Measurements from ENCODE around the gene SRC. TPM values are rescaled to one million over a fixed set of nuclear protein-coding genes. Genes with fewer than 3 reads are reported as not detected.
"Not testable (repeated sequence)": the region's sequence is repeated elsewhere in the genome, so short reads cannot be mapped to it uniquely, and the experiment has no call there.

SRC gene
- total and polyA plus RNA-seq, 2 experiments from 2014 or later: 26.2 to 34.3 TPM

GRCh38 chr20:37337208-37337991 lies 8.5 kb upstream of the SRC start:
- TF ChIP-seq, protein P1, sequence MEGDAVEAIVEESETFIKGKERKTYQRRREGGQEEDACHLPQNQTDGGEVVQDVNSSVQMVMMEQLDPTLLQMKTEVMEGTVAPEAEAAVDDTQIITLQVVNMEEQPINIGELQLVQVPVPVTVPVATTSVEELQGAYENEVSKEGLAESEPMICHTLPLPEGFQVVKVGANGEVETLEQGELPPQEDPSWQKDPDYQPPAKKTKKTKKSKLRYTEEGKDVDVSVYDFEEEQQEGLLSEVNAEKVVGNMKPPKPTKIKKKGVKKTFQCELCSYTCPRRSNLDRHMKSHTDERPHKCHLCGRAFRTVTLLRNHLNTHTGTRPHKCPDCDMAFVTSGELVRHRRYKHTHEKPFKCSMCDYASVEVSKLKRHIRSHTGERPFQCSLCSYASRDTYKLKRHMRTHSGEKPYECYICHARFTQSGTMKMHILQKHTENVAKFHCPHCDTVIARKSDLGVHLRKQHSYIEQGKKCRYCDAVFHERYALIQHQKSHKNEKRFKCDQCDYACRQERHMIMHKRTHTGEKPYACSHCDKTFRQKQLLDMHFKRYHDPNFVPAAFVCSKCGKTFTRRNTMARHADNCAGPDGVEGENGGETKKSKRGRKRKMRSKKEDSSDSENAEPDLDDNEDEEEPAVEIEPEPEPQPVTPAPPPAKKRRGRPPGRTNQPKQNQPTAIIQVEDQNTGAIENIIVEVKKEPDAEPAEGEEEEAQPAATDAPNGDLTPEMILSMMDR (IDR thresholded peaks at IDR 0.05; ENCODE audit: low read depth, low read length): no peak
- Histone ChIP-seq H3K36me3 (no peaks in the 10 kb centered on the region), H3K27ac (no peak overlapping the region), H3K4me1 (ENCODE audit: low read depth) (peaks cover 6% of the 10 kb centered on the region), H3K4me3 (no peak overlapping the region), H3K9me3 (ENCODE audit: low read depth) (no peaks in the 10 kb centered on the region), H3K27me3 (no peaks in the 10 kb centered on the region)
- no peak for DNase-seq (ENCODE audit: low read depth in 1 of 2, low spot score in 1 of 2)

DNA sequence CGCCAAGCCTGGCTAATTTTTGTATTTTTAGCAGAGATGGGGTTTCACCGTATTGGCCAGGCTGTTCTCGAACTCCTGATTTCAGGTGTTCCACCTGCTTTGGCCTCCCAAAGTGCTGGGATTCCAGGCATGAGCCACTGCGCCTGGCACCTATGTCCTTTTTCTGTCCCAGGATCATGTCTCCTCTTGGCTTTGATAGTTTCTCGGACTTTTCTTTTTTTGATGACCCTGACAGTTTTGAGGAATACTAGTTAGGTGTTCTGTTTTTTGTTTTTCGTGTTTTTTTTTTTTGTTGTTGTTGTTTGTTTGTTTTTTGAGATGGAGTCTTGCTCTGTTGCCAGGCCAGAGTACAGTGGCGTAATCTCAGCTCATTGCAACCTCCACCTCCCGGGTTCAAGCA lies 7.6 kb upstream of the SRC start:
- H3K4me3 ChIP-seq; H3K9me3 ChIP-seq (ENCODE audit: low read depth); H3K36me3 ChIP-seq; H3K27ac ChIP-seq; DNase-seq (ENCODE audit: low read depth in 1 of 2, low spot score in 1 of 2); H3K27me3 ChIP-seq; H3K4me1 ChIP-seq (ENCODE audit: low read depth): not testable (repeated sequence)

DNA sequence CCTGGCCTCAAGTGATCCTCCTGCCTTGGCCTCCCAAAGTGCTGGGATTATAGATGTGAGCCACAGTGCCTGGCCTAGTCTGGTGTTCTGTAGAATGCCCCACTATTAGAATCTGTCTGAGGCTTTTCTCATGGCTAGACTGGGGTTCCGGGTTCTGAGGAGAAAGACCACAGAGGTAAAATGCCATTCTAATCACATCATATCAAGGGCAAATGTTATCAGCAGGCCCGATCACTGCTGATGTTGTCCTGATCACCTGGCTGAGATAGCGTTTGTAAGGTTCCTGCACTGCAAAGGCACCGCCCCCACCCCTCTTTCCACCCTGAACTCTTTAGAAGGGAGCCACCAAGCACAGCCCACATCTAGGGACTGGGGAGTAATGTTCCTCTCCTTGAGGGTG lies 6.7 kb upstream of the SRC start:
- no peak overlapping the region for H3K4me3 ChIP-seq
- no peaks in the 10 kb centered on the region for H3K9me3 ChIP-seq (ENCODE audit: low read depth)
- no peaks in the 10 kb centered on the region for H3K36me3 ChIP-seq
- DNase-seq (ENCODE audit: low read depth in 1 of 2, low spot score in 1 of 2): no peak
- H3K27me3 ChIP-seq: no peaks in the 10 kb centered on the region
- no peak overlapping the region for H3K27ac ChIP-seq
- no peaks in the 10 kb centered on the region for H3K4me1 ChIP-seq (ENCODE audit: low read depth)
- TF ChIP-seq, protein P1 (IDR thresholded peaks at IDR 0.05; ENCODE audit: low read depth, low read length): no peak

DNA sequence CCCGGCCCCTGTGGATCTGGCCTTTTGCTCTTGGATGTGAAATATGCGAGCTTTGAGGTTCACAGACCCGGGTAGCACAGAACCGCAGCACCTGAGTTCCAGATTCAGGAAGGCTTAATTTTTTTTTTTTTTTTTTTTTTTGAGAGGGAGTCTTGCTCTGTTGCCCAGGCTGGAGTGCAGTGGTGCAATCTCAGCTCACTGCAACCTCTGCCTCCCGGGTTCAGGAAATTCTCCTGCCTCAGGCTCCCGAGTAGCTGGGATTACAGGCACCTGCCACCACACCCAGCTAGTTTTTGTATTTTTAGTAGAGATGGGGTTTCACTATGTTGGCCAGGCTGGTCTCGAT lies 6.2 kb upstream of the SRC start:
- not testable (repeated sequence) for H3K27me3 ChIP-seq; H3K4me3 ChIP-seq; H3K4me1 ChIP-seq (ENCODE audit: low read depth); H3K36me3 ChIP-seq; DNase-seq (ENCODE audit: low read depth in 1 of 2, low spot score in 1 of 2); H3K27ac ChIP-seq; H3K9me3 ChIP-seq (ENCODE audit: low read depth)

DNA sequence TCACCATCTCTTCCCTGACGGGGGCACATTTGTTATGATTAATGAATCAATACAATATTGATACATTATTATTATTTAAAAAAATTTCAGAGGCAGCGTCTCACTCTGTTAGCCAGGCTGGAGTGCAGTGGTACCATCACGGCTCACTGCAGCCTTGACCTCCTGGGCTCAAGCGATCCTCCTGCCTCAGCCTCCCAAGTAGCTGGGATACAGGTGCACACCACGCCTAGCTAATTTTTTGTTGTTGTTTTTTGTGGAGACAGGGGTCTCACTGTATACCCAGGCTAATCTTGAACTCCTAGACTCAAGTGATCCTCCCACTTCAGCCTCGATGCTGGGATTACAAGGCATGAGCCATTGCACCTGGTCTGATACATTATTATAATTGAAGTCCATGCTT lies 4.9 kb upstream of the SRC start:
- Histone ChIP-seq H3K4me1 (ENCODE audit: low read depth) (no peaks in the 10 kb centered on the region), H3K4me3 (no peak overlapping the region), H3K9me3 (ENCODE audit: low read depth) (no peaks in the 10 kb centered on the region), H3K27ac (no peak overlapping the region), H3K36me3 (no peaks in the 10 kb centered on the region), H3K27me3 (no peaks in the 10 kb centered on the region)
- DNase-seq (ENCODE audit: low read depth in 1 of 2, low spot score in 1 of 2): no peak
- TF ChIP-seq, protein P1 (IDR thresholded peaks at IDR 0.05; ENCODE audit: low read depth, low read length): no peak

GRCh38 chr20:37341632-37342031 lies 4.3 kb upstream of the SRC start:
- Histone ChIP-seq H3K27me3 (no peaks in the 10 kb centered on the region), H3K9me3 (ENCODE audit: low read depth) (no peaks in the 10 kb centered on the region), H3K4me3 (no peak overlapping the region), H3K36me3 (no peaks in the 10 kb centered on the region), H3K27ac (no peak overlapping the region), H3K4me1 (ENCODE audit: low read depth) (no peaks in the 10 kb centered on the region)
- no peak for DNase-seq (ENCODE audit: low read depth in 1 of 2, low spot score in 1 of 2)
- TF ChIP-seq, protein P1 (IDR thresholded peaks at IDR 0.05; ENCODE audit: low read depth, low read length): no peak
